NCI-H2196 treated with DMSO at 0.1 percent for 48 hours (cell line): ENCODE data around the gene DDX27.

Experiments
- DNase-seq: peaks from one replicate; lab custom pipeline; 2025; ENCODE audit not compliant: unreplicated experiment; lab: John Stamatoyannopoulos, UW

DDX27 gene

GRCh38 chr20:49276961-49277785 is 58.0 kb downstream of the DDX27 start:
- no peak for DNase-seq

GRCh38 chr20:49277786-49278035 is 58.5 kb downstream of the DDX27 start:
- no peak for DNase-seq

DNA sequence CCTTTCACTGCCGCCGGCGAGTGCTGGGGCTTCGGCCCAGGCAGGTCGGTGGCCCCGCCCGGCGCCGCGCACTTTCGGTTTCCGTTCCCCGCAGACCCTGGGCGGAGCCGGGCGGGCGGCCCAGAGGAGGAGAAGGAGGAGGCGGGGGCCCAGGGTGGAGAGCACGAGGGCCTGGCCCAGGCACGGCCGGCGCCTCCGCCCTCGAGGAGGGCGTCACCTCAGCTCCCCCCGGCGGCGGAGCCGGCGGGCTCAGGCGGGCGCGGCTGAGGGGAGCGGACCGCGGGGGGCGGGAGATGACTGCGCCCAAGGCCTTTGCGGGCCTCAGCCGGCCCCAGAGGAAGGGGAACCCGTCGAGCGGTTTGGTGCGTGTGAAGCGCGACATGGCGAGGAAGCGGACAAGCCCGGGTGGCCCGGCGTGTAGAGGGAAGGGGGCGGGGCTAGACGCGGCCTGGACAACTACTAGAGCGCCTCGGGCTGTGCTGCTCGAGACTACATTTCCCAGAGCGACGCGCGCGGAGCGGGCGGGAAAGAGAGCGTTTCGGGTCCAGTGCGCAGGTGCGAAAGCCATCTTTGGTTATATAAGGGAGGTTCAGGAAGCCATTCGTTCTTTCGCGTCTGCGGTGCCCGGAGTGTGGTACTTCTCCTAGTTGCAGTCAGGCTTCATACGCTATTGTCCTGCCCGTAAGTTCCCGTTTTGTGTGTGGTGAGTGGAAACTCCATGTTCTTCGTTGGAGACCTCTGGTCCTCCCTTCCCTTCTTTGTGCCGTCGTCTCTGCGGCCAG is 59.0 kb downstream of the DDX27 start, which contains the start of gene ZNFX1:
Gene ZNFX1, minus strand, starts transcription at position 22 of the 782 bp plus-strand sequence. CDS start 2,218 bp downstream, outside the sequence.
- DNase-seq: peak; percentile 95

- no peak for DNase-seq
Observed at GRCh38 chr20:49278818-49279676, 59.8 kb downstream of the DDX27 start.

GRCh38 chr20:49279677-49280462 is 60.7 kb downstream of the DDX27 start:
- no peak for DNase-seq

DNA sequence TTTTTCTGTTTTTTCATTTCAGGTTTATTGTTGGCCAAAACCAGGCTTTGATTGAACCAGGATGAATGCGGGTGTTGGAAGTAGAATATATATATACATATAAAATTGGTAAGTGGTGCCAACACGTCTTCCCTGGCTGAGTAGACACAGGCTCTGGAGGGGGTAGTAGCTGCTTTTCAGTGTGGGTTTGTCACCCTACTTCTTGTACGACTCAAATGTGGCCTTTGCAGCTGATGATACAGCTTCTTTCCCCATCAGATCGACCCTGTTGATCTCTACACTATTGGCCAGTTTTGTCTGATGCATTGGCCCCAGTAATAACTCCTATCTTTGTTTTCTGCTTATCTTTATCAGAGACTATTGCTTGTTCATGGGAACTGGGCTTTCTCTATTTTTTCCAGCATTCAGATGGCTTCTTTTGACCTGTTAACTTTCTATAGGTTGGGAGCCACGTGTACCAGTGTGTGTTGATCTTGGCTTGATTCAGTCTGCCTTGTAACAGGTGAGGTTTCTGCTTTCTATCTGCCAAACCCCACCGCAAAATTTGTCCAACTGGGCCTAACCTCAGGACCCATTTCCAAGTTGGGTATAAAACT is 61.3 kb downstream of the DDX27 start:
- DNase-seq: no peak

DNA sequence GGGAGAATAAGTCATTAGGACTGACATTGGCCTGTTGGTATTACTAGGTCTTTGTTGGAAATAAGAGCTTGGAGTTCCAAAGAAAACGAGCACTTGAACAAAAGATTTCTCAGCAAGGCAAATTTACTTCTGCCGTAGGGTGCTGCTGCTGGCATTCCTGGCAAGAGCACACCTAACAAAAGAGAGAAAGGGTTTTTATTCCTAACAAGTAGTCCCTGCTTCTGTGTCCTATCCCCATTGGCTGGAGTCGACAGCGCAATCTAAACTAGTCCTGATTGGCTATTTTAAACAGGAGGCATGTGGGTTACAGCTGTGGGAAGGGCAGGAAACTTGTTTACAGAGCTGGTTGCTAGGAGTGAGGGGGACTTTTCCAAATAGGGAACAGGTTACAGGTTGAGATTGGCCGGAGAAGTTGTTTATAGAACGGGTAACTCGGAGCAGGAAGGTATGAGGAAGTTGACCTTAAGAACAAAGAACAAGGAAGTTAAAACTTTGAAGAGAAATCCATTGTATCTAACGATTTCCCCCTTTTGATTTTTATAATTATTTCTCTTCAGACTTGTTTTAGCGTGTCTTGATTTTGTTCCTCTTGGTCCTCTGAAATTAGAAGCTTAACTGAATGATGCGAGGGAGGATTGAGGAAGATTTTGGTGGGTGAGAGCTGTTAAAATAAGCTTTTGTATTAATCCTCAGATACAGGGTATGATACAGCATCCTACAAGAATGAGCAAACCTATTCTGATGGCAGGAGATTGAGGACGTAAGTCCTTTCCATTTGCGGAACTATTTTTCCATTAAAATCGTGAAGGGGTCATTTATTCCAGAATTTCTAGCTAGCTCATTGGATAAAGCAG is 62.1 kb downstream of the DDX27 start:
- no peak for DNase-seq

GRCh38 chr20:49281913-49282467 is 62.8 kb downstream of the DDX27 start:
- DNase-seq: no peak

DNA sequence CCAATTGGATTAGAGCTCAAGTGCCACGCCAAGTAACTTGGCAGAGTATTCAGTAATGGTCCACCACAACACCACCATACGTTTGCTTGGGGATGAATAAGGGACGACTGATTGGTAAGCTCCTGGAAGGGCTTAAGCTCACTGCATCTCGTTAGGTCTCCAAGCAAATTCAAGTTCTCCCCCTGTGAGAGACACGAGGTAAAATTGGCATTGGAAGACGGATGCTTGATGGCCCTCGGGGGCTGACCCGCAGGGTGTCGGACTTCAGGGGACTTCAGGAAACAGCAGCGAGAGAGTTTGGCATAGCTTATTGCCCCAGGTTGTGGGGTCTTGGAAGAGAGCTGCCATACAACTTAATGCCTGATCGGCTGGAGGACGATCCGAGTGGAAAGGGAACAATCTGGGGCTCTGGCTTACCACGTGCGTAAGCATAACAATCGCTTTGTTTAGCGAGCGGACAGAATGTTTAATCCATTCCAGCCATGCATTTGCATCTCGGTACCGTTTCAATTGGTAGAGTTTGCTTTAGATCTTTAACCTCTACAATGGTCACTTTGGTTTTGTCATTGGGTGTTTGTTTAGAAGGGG is 63.5 kb downstream of the DDX27 start:
- no peak for DNase-seq

- no peak for DNase-seq
Observed at GRCh38 chr20:49283176-49283702, 64.0 kb downstream of the DDX27 start.

GRCh38 chr20:49283703-49284625 is 64.7 kb downstream of the DDX27 start:
- DNase-seq: no peak

GRCh38 chr20:49284818-49285217 is 65.6 kb downstream of the DDX27 start:
- DNase-seq: no peak

GRCh38 chr20:49285233-49285668 is 66.0 kb downstream of the DDX27 start:
- DNase-seq: no peak

DNA sequence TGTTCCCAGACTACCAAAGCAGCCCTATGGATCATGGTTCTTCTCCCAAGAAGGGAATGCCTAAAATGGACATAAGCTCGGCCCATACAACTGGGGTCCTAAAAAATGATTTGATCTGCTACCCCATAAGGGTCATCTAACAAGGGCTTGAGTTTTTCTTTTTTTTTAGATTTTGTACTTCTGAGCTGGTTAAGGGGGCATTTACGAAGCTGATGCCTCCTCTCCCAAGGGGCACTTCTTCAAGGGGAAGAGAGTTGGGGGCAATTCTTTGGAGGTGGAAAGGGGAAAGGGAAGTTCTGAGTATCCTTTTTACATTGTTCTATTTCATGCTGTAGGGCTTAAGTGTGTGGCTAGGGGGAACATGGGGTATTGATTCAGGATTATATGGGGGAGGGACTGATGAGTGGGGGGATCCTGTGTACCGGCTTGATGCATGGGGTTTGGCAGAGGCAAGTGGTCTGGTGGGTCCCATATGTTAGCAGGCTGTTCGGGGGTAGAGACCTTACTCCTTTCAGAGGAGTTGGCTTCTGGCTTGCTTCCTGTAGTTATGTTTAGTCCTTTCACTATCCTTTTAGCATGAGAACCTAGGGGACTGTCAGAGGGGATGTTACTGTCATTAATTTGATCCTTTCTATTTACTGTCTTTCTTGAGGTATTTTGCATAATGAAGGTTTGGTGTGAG is 66.7 kb downstream of the DDX27 start:
- DNase-seq: no peak

DNA sequence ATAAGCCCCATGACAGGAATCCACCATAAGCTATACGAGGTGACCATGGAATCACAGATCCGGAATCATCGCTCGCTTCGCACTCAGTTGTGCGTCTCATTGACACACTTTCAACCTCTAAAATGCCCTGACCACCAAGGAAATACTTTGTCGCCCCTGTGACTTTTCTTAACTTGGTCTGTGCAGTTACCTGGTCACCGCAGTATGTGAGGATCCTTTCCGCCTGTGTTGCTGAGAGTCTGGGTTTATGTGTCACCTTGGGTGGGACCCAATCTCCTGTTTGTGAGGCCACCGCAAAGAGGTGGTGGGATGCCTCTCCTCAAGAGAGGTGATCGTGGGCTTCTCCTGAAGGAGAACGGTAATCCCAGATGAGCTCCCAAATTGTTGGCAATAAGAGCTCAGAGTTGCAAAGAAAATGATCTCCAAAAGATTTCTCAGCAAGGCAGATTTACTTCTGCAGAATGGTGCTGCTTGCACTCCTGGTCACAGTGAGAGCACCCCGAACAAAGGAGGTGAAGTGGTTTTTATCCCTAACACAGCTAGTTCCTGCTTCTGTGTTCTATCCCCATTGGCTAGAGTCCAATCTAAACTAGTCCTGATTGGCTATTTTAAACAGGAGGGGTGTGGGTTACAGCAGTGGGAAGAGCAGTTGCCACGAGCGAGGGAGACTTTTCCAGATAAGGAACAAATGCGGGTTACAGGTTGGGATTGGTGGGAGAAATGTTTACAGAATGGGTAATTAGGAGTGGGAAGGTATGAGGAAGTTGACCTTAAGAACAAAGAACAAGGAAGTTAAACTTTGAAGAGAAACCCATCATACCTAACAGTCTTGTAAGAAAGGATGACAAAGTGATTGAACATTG is 67.7 kb downstream of the DDX27 start:
- DNase-seq: no peak
